ENCODE results near the gene DLGAP4.
"Not testable (repeated sequence)": the region's sequence is repeated elsewhere in the genome, so short reads cannot be mapped to it uniquely, and the experiment has no call there.

- not testable (repeated sequence) for TF ChIP-seq POLR2AphosphoS5 (IDR thresholded peaks at IDR 0.05); EP300 (IDR thresholded peaks at IDR 0.05; ENCODE audit: low read depth); POLR2A (IDR thresholded peaks at IDR 0.05)
Observed at GRCh38 chr20:36379914-36380313, 73.8 kb downstream of the DLGAP4 start.
